Gastrocnemius medialis (tissue), 4 donors: ENCODE data around the gene ORAI2. TPM values are rescaled to one million over a fixed set of nuclear protein-coding genes. Genes with fewer than 3 reads are reported as not detected.

Experiments used
- ATAC-seq, 2 donors: fragments of 150-250 bp; one replicate each; pipeline ENCODE4 v1.9.1; 2016
- DNase-seq, 2 donors: peaks; one replicate each; pipeline ENCODE4 v3.0.0-alpha.2; 2019
- H3K27ac ChIP-seq, 4 donors: fragments of 200-600 bp; sonication (generic); 1 replicate in 1 of 4; 2 replicates in 3 of 4; pipeline ENCODE4 v1.5.1; 2016 to 2018; ENCODE audit warnings: mild to moderate bottlenecking in 2 of 4, moderate library complexity in 1 of 4
- H3K27me3 ChIP-seq, 3 donors: fragments of 200-600 bp; sonication (generic) in 2 of 3; 1 replicate in 1 of 3; 2 replicates in 2 of 3; pipeline versions ENCODE4 v1.5.1 to v1.6.0; 2016 to 2019; ENCODE audit warnings: mild to moderate bottlenecking in 1 of 3, moderate library complexity in 1 of 3
- H3K36me3 ChIP-seq, 2 donors: fragments of 200-600 bp; sonication (generic) in 1 of 2; one replicate each; pipeline ENCODE4 v1.5.1; 2017 to 2018
- H3K4me1 ChIP-seq, 2 donors: fragments of 200-600 bp; sonication (generic) in 1 of 2; one replicate each; pipeline ENCODE4 v1.5.1; 2016 to 2017; ENCODE audit warnings: mild to moderate bottlenecking in 2 of 2
- H3K4me3 ChIP-seq, 4 donors: fragments of 200-600 bp; sonication (generic) in 3 of 4; 1 replicate in 1 of 4; 2 replicates in 3 of 4; pipeline ENCODE4 v1.5.1; 2016 to 2019; ENCODE audit warnings: mild to moderate bottlenecking in 2 of 4
- H3K9me3 ChIP-seq, 3 donors: fragments of 200-600 bp; sonication (generic) in 2 of 3; 1 replicate in 1 of 3; 2 replicates in 2 of 3; pipeline ENCODE4 v1.5.1; 2016 to 2019
- POLR2A ChIP-seq, 2 donors: fragments of 450-650 bp; IDR thresholded peaks; one replicate each; pipeline ENCODE4 v1.6.1; 2017; ENCODE audit warnings: antibody characterized with exemption in 2 of 2, mild to moderate bottlenecking in 2 of 2, moderate library complexity in 2 of 2
- in situ Hi-C, 4 donors: fragments of 200-750 bp; cut with MboI; loops; one replicate each; pipeline versions ENCODE4 v1.15.0 to v1.8.0; 2017; ENCODE audit warnings: low sequenced_read_pairs in 4 of 4
- intact Hi-C: fragments of 100-400 bp; cut with DNase I; formaldehyde crosslinking; loops from one replicate; pipeline ENCODE4 v1.15.1; 2023; ENCODE audit warnings: low total_unique reads
- total RNA-seq, 4 donors: library from RNA; depleted of rRNA; stranded (reverse); fragments of >200 nt; gene quantifications; one replicate each; pipeline versions ENCODE4 v1.1.0 to v1.2.3, GENCODE V29; 2016
- TF ChIP-seq, protein P1 (sequence below), 5 experiments: fragments of 450-650 bp in 3 of 5; fragments of 200-600 bp in 2 of 5; sonication (generic) in 2 of 5; IDR thresholded peaks in 4 of 5; conservative IDR thresholded peaks in 1 of 5; 1 replicate in 4 of 5; 2 replicates in 1 of 5; pipeline ENCODE4 v1.5.1; 2016 to 2019; ENCODE audit warnings: antibody characterized with exemption in 5 of 5, mild to moderate bottlenecking in 3 of 5, moderate library complexity in 3 of 5

Gene ORAI2
- total RNA-seq, 4 donors from 2014 or later = 1.8 to 4.1 (median 2.3) TPM

DNA sequence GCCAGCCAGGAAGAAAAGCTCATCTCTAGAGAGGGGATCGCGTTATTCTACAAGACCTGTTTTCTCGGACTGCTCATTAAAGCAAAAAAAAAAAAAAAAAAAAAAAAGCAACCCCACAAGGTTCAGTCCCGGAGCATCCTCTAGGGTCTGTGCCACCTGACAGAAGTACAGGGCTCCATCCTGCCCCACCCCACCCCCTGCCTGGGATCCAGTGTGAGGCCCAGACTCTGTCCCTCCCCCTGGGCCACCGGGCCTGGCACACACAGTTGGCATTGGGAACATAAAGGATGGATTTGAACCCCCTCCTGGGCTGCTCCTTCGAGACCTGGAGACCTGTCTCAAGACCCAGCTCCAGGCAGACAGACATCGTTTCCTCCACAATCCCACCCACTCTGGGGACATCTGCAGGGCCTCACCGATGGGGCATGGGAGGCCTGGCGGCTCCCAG, 688 bp downstream of the ORAI2 start:
- H3K36me3 ChIP-seq = no peaks in the 10 kb centered on the region
- DNase-seq = no peak
- TF ChIP-seq, protein P1, sequence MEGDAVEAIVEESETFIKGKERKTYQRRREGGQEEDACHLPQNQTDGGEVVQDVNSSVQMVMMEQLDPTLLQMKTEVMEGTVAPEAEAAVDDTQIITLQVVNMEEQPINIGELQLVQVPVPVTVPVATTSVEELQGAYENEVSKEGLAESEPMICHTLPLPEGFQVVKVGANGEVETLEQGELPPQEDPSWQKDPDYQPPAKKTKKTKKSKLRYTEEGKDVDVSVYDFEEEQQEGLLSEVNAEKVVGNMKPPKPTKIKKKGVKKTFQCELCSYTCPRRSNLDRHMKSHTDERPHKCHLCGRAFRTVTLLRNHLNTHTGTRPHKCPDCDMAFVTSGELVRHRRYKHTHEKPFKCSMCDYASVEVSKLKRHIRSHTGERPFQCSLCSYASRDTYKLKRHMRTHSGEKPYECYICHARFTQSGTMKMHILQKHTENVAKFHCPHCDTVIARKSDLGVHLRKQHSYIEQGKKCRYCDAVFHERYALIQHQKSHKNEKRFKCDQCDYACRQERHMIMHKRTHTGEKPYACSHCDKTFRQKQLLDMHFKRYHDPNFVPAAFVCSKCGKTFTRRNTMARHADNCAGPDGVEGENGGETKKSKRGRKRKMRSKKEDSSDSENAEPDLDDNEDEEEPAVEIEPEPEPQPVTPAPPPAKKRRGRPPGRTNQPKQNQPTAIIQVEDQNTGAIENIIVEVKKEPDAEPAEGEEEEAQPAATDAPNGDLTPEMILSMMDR (IDR thresholded peaks at IDR 0.05 in 4 of 5, conservative IDR thresholded peaks at IDR 0.05 in 1 of 5) = no peak
- TF ChIP-seq POLR2A (IDR thresholded peaks at IDR 0.05) = no peak
- in situ Hi-C loops = no loop called here
- peak overlapping the region in 1 of 4 donors; percentile 49 for H3K27ac ChIP-seq
- peak in 1 of 2 donors; percentile 18 for ATAC-seq
- intact Hi-C loops = no loop called here
- peaks cover 9% of the 10 kb centered on the region in 2 donors for H3K4me1 ChIP-seq
- no peaks in the 10 kb centered on the region for H3K9me3 ChIP-seq
- H3K27me3 ChIP-seq = no peaks in the 10 kb centered on the region
- peak overlapping the region; percentile 55 to 75 (median 66) for H3K4me3 ChIP-seq

DNA sequence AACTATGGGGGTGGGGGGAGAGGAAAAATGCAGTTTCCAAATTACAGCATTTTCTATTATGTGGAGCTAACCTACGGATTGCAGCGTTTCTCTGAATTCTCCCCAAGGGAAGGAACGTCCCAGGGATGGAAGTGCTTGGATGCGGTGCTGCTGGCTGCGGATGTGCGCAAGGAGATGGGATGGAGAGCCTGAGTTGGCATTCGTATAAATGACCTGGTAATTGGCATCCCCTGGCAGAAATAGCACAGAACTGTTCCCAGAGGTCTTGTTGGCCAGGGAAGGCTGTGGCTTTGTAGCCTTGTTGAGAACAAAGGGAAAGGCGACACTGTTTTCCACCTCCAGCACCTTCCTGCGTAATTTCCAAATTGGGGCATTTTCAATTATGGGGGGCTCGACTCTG, 2.7 kb downstream of the ORAI2 start:
- Histone ChIP-seq H3K36me3 (no peaks in the 10 kb centered on the region), H3K9me3 (no peaks in the 10 kb centered on the region), H3K27ac (no peak overlapping the region), H3K27me3 (no peaks in the 10 kb centered on the region), H3K4me1 (peaks cover 22 to 23% of the 10 kb centered on the region in 2 donors), H3K4me3 (no peak overlapping the region)
- no peak for DNase-seq
- TF ChIP-seq, protein P1 (IDR thresholded peaks at IDR 0.05 in 4 of 5, conservative IDR thresholded peaks at IDR 0.05 in 1 of 5) = no peak
- no peak for TF ChIP-seq POLR2A (IDR thresholded peaks at IDR 0.05)
- in situ Hi-C loops = no loop called here
- intact Hi-C loops = no loop called here
- no peak for ATAC-seq

DNA sequence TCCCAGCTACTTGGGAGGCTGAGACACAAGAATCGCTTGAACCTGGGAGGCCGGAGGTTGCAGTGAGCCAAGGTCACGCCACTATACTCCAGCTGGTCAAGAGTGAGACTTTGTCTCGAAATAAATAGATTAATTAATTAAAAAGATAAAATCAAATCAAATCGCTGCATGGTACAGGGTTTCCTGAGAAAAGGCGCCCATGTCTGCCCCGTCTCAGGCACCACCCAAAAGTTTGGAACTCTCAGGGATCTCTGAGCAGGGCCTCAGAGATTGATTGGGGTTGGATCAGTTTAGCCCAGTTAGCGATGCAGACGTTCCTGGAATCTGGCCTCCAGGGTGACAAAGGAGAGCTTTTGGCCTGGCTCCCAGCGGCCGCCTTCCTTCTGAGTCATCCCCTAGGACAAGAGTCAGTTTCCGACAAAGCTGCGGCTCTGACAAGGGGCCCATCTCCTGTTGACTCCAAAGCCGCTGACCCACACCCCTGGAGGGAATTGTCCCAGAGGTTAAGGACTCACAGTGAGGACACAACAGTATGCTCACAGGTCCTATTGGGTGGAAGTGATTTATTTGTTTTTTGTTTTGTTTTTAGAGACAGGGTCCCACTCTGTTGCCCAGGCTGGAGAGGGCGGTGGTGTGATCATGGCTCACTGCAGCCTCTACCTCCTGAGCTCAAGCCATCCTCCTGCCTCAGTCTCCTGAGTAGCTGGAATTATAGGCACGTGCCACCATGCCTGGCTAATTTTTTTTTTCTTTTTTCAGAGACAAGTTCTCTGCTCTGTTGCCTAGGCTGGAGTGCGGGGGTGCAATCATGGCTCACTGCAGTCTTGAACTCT, 6.8 kb downstream of the ORAI2 start:
- peak; percentile 96 to 97 for ATAC-seq
- in situ Hi-C loops = no loop called here
- TF ChIP-seq, protein P1 (IDR thresholded peaks at IDR 0.05 in 4 of 5, conservative IDR thresholded peaks at IDR 0.05 in 1 of 5) = no peak
- TF ChIP-seq POLR2A (IDR thresholded peaks at IDR 0.05) = no peak
- no peaks in the 10 kb centered on the region for H3K27me3 ChIP-seq
- peak; percentile 80 to 87 for DNase-seq
- H3K9me3 ChIP-seq = no peaks in the 10 kb centered on the region
- peak overlapping the region; percentile 46 to 59 (median 50) for H3K27ac ChIP-seq
- H3K36me3 ChIP-seq = no peaks in the 10 kb centered on the region
- no peak overlapping the region for H3K4me3 ChIP-seq
- intact Hi-C loops = no loop called here
- peaks cover 13 to 14% of the 10 kb centered on the region in 2 donors for H3K4me1 ChIP-seq

DNA sequence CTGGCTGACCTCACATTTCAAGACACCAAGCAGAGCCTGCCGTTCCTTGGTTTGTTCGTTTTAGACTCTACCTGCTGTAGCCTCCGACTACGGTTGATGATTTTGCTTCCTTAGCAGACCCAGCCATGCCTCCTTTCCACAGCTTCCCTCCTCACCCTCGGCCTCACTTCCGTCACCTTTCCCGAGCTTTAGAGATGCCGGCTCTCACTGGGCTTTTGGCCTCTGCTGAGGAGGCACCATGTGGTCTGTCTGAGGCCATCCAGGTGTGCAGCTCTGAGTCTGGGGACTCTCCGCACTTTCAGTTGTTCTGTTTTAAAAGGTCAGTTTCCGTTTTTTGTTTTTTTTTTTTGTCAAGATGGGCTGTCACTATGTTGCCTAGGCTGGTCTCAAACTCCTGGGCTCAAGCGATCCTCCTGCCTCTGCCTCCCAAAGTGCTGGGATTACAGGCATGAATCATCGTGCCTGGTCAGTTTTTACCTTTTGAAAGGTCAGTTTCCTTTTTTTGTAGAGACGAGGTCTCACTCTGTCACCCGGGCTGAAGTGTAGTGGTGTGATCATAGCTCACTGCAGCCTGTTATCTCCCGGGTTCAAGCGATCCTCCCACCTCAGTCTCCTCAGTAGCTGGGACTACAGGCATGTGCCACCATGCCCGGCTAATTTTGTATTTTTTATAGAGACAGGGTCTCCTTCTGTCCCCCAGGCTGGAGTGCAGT, 11.7 kb downstream of the ORAI2 start:
- intact Hi-C loops (no loop called here), in situ Hi-C loops (no loop called here)
- Histone ChIP-seq H3K27ac (no peak overlapping the region), H3K4me3 (no peak overlapping the region), H3K27me3 (no peaks in the 10 kb centered on the region), H3K36me3 (no peaks in the 10 kb centered on the region), H3K9me3 (no peaks in the 10 kb centered on the region), H3K4me1 (peaks cover 8 to 9% of the 10 kb centered on the region in 2 donors)
- ATAC-seq = no peak
- no peak for TF ChIP-seq POLR2A (IDR thresholded peaks at IDR 0.05)
- no peak for DNase-seq

DNA sequence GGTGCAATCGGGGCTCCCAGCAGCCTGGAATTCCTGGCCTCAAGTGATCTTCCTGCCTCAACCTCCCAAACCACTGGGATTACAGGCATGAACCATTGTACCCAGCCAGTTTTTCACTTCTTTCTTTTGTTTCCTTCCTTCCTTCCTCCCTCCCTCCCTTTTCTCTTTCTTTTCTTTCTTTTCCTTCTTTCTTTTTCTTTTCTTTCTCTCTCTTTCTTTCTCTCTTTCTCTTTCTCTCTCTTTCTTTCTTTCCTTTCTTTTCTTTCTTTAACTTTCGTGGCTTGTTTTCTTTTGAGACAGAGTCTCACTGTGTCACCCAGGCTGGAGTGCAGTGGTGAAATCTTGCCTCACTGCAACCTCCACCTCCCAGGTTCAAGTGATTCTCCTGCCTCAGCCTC, 12.3 kb downstream of the ORAI2 start:
- Histone ChIP-seq H3K36me3 (no peaks in the 10 kb centered on the region), H3K9me3 (no peaks in the 10 kb centered on the region), H3K27ac (no peak overlapping the region), H3K4me3 (no peak overlapping the region), H3K27me3 (no peaks in the 10 kb centered on the region), H3K4me1 (peaks cover 2 to 4% of the 10 kb centered on the region in 2 donors)
- TF ChIP-seq, protein P1 (IDR thresholded peaks at IDR 0.05 in 4 of 5, conservative IDR thresholded peaks at IDR 0.05 in 1 of 5) = no peak
- TF ChIP-seq POLR2A (IDR thresholded peaks at IDR 0.05) = no peak
- DNase-seq (no peak), ATAC-seq (no peak)
- in situ Hi-C loops (no loop called here), intact Hi-C loops (no loop called here)
